ENCODE measurements around the gene CLBA1. TPM values are rescaled to one million over a fixed set of nuclear protein-coding genes. Genes with fewer than 3 reads are reported as not detected.

Gene CLBA1
- total RNA-seq (2011; cell fraction: chromatin; rRNA removed; ENCODE audit: low replicate concordance), result 4.9 and 7.5 TPM in 2 replicates
- total RNA-seq (2011; cell fraction: nucleolus; rRNA removed), result 4.7 and 5.3 TPM in 2 replicates
- total RNA-seq (2011; cell fraction: nucleoplasm; rRNA removed), result 3.8 and 4.7 TPM in 2 replicates
- total RNA-seq (2014; rRNA removed), result 3.2 and 4.0 TPM in 2 replicates
- 1.4 and 1.8 TPM in 2 replicates for total RNA-seq (2014; rRNA removed; fragmentation: Illumina TruSeq; extraction: Trizol)
- 2.1 and 2.2 TPM in 2 replicates for total RNA-seq (2015; rRNA removed; fragmentation: Illumina TruSeq; extraction: Trizol)
- total RNA-seq (2021), result 3.9 and 4.4 TPM in 2 replicates
- 2.5 and 2.6 TPM in 2 replicates for polyA plus RNA-seq (2011; rRNA removed)
- polyA plus RNA-seq (2011; cell fraction: cytosol; rRNA removed), result 1.8 and 3.1 TPM in 2 replicates
- polyA plus RNA-seq (2011; cell fraction: nucleus; rRNA removed), result 5.7 and 10.6 TPM in 2 replicates
- polyA plus RNA-seq (2012), result 3.0 and 3.1 TPM in 2 replicates
- 3.2 TPM in 2 replicates for polyA plus RNA-seq (2014; fragmentation: Illumina TruSeq; extraction: Trizol)
- under 1 TPM; 0.04 to 0.25 TPM for polyA plus RNA-seq (2014; fragmentation: Nextera tagmentation; extraction: Ambion mirVana)
- polyA plus RNA-seq (2014; rRNA removed), result 2.2 and 2.7 TPM in 2 replicates
- 1.4 and 1.9 TPM in 2 replicates for polyA minus RNA-seq (2011; rRNA and poly(A)+ RNA removed)
- 1.4 and 2.5 TPM in 2 replicates for polyA minus RNA-seq (2011; cell fraction: cytosol; rRNA and poly(A)+ RNA removed)
- polyA minus RNA-seq (2011; cell fraction: nucleus; rRNA and poly(A)+ RNA removed), result 2.7 and 3.2 TPM in 2 replicates
- Bru-seq, nascent RNA, result percentile 44 among the genes with signal in this experiment
- percentile 41 among the genes with signal in this experiment for BruChase-seq, experiment 1, labeled RNA remaining after a 2-hour chase
- percentile 44 among the genes with signal in this experiment for BruChase-seq, experiment 2, labeled RNA remaining after a 6-hour chase
- long read RNA-seq, experiment 1, partial matches to known transcripts, result 4 of 23 reads
- long read RNA-seq, experiment 1, other reads (novel, unspliced or antisense), result 14 of 23 reads
- long read RNA-seq, experiment 2, partial matches to known transcripts, result 0 of 3 reads
- long read RNA-seq, experiment 2, other reads (novel, unspliced or antisense), result 3 of 3 reads
- long read RNA-seq, experiment 3, partial matches to known transcripts, result 0 of 1 reads
- long read RNA-seq, experiment 3, other reads (novel, unspliced or antisense), result 1 of 1 reads

DNA sequence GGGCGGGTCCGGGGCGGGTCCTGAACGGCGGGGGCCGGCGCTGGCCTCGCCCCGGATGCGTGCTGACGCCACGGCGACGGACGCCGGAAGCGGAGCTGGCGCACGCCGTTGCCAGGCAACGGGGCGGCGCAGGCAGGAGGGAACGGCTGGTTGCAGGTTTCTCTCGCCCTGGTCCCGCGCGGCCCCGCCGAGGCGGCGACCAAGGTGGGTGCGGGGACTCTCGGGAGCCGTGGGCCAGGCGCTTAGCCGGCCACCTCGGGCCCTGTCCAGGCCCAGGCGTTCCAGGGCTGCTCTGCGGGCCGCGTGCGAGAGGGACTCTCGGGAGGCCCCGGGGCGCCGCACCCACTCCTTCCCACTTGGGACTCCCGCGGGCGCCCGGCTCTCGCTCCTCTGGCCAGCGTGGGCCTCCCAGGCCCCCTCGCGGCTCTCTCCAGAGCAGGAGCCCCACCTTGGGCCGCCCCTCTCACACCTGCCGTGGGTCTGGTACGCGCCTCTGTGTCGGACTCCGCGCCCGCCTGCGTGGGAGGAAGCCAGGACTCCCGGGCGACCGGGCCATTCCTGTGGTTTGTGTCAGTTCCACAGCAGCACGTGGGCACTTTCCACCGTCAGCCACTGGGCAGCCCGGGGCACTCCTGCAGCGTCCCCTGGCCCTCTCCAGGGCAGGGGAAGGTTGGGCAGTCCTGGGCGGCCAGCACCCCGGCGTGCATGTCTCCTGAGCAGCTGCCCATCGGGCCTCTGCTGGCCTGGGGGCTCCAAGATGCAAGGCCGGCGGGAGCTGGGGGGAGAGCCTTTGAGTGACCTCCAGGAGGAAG is at the start of gene CLBA1:
TSS of gene CLBA1 (plus strand) at position 114 of the 812 bp plus-strand sequence. CDS start at position 758, 644 bp downstream.
- H2AFZ ChIP-seq (ENCODE audit: low read depth, low read length), result peak within 1 kb of the TSS; percentile 64
- ATAC-seq (peak; percentile 96), DNase-seq (ENCODE audit: extremely low read depth in 1 of 4, low spot score in 3 of 4) (peak; percentile 91 to 94 (median 92)), FAIRE-seq (no peak)
- TSS peak; percentile 75 for BruUV-seq (replicated peaks)
- H3K4me3 ChIP-seq, result peak within 1 kb of the TSS; percentile 63
- H3K27me3 ChIP-seq (ENCODE audit: control insufficient read depth in 2 of 2, insufficient read depth in 2 of 2, low read length in 2 of 2), result no peaks in the 10 kb centered on the region
- CTCF ChIA-PET (ENCODE audit: low intra/inter-chr PET ratio), result interaction anchor here (1.5 kb wide), 1 partner anchor 10 kb away, joined by 3 read pairs; no protein-coding TSS in a partner anchor
- no peaks in the 10 kb centered on the region; the same call in 2 of the 3 replicates for H3K79me2 ChIP-seq (ENCODE audit: control insufficient read depth, insufficient read depth, low read length)
- H3K36me3 ChIP-seq (ENCODE audit: control insufficient read depth, insufficient read depth, low read length), result no peaks in the 10 kb centered on the region
- H3K9ac ChIP-seq (ENCODE audit: insufficient read depth in 1 of 2, low read depth in 2 of 2, low read length in 2 of 2), result peak within 1 kb of the TSS; percentile 67 to 88; a peak in 3 of 4 replicates
- in situ Hi-C loops (cut with MboI) (no loop called here), intact Hi-C loops (cut with micrococcal nuclease) (no loop called here)
- no peaks in the 10 kb centered on the region for H3K9me1 ChIP-seq (ENCODE audit: control insufficient read depth, insufficient read depth, low read length)
- no peaks in the 10 kb centered on the region; the same call in 1 of the 2 replicates for H4K20me1 ChIP-seq (replicated peaks; ENCODE audit: control insufficient read depth, insufficient read depth, low read length)
- WGBS (ENCODE audit: insufficient coverage, low coverage, missing lambda C conversion rate), result 3% methylated on average over 19 of the region's 77 CpGs
- peak within 1 kb of the TSS; percentile 62; the same call in 2 of the 3 replicates for H3K27ac ChIP-seq (ENCODE audit: extremely low read depth, low read depth, low read length)
- POLR2A ChIA-PET, result no interaction called here
- no peaks in the 10 kb centered on the region for H3K9me3 ChIP-seq (replicated peaks; ENCODE audit: control insufficient read depth, insufficient read depth, low read depth, low read length)
- H3K4me1 ChIP-seq (replicated peaks in 1 of 2; ENCODE audit: control insufficient read depth in 2 of 2, insufficient read depth in 2 of 2, low read length in 2 of 2), result peaks cover 0 to 39% of the 10 kb centered on the region in 2 experiments; a peak in 3 of 5 replicates
- H3K4me2 ChIP-seq (ENCODE audit: insufficient read depth, low read length), result peak within 1 kb of the TSS; percentile 66
- peak; percentile 85 for TF ChIP-seq CREM (IDR thresholded peaks at IDR 0.05; ENCODE audit: low read depth)
- peak; percentile 40 to 62; a peak in 3 of 4 replicates for TF ChIP-seq NRF1 (conservative IDR thresholded peaks at IDR 0.05 in 1 of 2, IDR thresholded peaks at IDR 0.05 in 1 of 2)
- TF ChIP-seq HNRNPLL (IDR thresholded peaks at IDR 0.05; ENCODE audit: low read depth, low read length, poor library complexity, severe bottlenecking), result peak; percentile 57
- TF ChIP-seq TEAD1 (CRISPR knock-in tag; IDR thresholded peaks at IDR 0.05), result 0 out of 4 replicates have a peak, but pooled peaks of 1 of the 2 experiments have one; percentile 60
- TF ChIP-seq XRCC4 (IDR thresholded peaks at IDR 0.05; ENCODE audit: extremely low read depth, insufficient read depth, insufficient read length), result no peak
- TF ChIP-seq ZNF174 (CRISPR knock-in tag; IDR thresholded peaks at IDR 0.05), result no peak
- 0 out of 2 replicates have a peak, but pooled peaks have one; percentile 34 for TF ChIP-seq LCOR (CRISPR knock-in tag; IDR thresholded peaks at IDR 0.05)
- TF ChIP-seq MXI1 (IDR thresholded peaks at IDR 0.05; ENCODE audit: low read depth, low read length), result 0 out of 2 replicates have a peak, but pooled peaks have one; percentile 53
- TF ChIP-seq, protein P1, sequence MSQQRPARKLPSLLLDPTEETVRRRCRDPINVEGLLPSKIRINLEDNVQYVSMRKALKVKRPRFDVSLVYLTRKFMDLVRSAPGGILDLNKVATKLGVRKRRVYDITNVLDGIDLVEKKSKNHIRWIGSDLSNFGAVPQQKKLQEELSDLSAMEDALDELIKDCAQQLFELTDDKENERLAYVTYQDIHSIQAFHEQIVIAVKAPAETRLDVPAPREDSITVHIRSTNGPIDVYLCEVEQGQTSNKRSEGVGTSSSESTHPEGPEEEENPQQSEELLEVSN (IDR thresholded peaks at IDR 0.05; ENCODE audit: borderline replicate concordance in 1 of 2, extremely low read depth in 1 of 2, insufficient read depth in 1 of 2, insufficient read length in 1 of 2, low read depth in 1 of 2, low read length in 1 of 2, poor library complexity in 1 of 2, severe bottlenecking in 1 of 2), result peak in 1 of 2 experiments; percentile 66
- no peak for TF ChIP-seq ZNF12 (CRISPR knock-in tag; IDR thresholded peaks at IDR 0.05)
- peak; percentile 63 for TF ChIP-seq GABPB1 (CRISPR knock-in tag; IDR thresholded peaks at IDR 0.05)
- TF ChIP-seq, protein P2, sequence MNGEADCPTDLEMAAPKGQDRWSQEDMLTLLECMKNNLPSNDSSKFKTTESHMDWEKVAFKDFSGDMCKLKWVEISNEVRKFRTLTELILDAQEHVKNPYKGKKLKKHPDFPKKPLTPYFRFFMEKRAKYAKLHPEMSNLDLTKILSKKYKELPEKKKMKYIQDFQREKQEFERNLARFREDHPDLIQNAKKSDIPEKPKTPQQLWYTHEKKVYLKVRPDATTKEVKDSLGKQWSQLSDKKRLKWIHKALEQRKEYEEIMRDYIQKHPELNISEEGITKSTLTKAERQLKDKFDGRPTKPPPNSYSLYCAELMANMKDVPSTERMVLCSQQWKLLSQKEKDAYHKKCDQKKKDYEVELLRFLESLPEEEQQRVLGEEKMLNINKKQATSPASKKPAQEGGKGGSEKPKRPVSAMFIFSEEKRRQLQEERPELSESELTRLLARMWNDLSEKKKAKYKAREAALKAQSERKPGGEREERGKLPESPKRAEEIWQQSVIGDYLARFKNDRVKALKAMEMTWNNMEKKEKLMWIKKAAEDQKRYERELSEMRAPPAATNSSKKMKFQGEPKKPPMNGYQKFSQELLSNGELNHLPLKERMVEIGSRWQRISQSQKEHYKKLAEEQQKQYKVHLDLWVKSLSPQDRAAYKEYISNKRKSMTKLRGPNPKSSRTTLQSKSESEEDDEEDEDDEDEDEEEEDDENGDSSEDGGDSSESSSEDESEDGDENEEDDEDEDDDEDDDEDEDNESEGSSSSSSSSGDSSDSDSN (IDR thresholded peaks at IDR 0.05; ENCODE audit: borderline replicate concordance in 1 of 2, low read depth in 2 of 2, low read length in 2 of 2), result no peak

All from K562 (cell line).